ENCODE data around the gene LRIT3.

DNA sequence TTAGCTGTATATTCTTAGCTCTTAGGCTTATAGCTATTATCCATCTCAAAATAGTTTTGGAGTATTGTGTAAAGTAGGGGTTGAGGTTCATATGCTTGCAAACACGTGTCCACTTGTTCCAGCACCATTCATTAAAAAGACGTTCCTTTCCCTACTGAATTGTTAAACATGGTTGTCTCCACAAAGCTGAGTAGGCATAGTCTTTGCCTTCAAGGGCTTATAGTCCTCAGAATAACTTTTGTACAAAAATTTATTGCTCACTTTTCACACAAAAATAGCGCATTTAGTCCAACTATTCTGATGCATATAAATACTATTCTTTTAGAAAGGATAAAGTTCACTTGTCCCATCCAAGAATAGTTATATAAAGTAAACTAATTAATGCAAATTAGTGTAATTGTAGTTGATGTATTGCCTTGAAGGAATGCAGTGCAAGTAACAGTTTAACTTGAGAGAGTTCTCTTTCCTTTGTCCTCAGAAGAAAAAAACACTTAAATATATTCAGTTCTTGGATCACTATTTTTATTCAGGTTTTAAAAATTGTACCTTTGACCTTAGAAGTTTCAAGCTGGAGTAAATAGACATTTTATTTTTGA lies 14.1 kb downstream of the LRIT3 start:
- TF ChIP-seq, protein P1, sequence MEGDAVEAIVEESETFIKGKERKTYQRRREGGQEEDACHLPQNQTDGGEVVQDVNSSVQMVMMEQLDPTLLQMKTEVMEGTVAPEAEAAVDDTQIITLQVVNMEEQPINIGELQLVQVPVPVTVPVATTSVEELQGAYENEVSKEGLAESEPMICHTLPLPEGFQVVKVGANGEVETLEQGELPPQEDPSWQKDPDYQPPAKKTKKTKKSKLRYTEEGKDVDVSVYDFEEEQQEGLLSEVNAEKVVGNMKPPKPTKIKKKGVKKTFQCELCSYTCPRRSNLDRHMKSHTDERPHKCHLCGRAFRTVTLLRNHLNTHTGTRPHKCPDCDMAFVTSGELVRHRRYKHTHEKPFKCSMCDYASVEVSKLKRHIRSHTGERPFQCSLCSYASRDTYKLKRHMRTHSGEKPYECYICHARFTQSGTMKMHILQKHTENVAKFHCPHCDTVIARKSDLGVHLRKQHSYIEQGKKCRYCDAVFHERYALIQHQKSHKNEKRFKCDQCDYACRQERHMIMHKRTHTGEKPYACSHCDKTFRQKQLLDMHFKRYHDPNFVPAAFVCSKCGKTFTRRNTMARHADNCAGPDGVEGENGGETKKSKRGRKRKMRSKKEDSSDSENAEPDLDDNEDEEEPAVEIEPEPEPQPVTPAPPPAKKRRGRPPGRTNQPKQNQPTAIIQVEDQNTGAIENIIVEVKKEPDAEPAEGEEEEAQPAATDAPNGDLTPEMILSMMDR (conservative IDR thresholded peaks at IDR 0.05; ENCODE audit: low read length): no peak
- no peak for TF ChIP-seq EZH2phosphoT487 (IDR thresholded peaks at IDR 0.05; ENCODE audit: borderline replicate concordance, low read depth, low read length)

Measured in OCI-LY7 (cell line).